Measurements from ENCODE around the gene CABLES1.
"Not testable (repeated sequence)": the region's sequence is repeated elsewhere in the genome, so short reads cannot be mapped to it uniquely, and the experiment has no call there.

GRCh38 chr18:23109163-23109562 is 26.1 kb upstream of the CABLES1 start:
- not testable (repeated sequence) for TF ChIP-seq CTCF (IDR thresholded peaks at IDR 0.05; ENCODE audit: borderline replicate concordance, extremely low read depth, low read length, poor library complexity, severe bottlenecking); EZH2 (IDR thresholded peaks at IDR 0.05; ENCODE audit: borderline replicate concordance, low read depth, low read length, severe bottlenecking)
